ENCODE results near the gene WIPF1.

The WIPF1 gene

GRCh38 chr2:174535083-174535482 lies 62.5 kb downstream of the WIPF1 start:
- DNase-seq, result no peak

GRCh38 chr2:174529916-174530315 lies 67.7 kb downstream of the WIPF1 start:
- DNase-seq, result no peak

DNA sequence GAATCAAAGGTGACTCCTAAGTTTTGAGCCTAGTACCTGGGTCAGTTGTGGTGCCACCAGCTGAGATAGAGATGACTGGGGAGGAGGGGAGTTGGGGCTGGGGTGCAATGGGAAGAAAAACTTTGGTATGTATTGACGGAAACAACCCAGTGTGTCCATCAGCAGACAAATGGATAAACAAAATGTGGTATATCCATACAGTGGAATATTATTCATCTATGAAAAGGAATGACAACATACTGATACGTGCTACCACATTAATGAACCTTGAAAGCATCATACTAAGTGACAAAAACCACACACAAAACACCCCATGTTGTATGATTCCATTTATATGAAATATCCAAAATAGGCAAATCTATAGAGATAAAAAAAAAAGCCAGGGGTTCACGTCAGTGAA lies 69.6 kb downstream of the WIPF1 start:
- no peak for DNase-seq

DNA sequence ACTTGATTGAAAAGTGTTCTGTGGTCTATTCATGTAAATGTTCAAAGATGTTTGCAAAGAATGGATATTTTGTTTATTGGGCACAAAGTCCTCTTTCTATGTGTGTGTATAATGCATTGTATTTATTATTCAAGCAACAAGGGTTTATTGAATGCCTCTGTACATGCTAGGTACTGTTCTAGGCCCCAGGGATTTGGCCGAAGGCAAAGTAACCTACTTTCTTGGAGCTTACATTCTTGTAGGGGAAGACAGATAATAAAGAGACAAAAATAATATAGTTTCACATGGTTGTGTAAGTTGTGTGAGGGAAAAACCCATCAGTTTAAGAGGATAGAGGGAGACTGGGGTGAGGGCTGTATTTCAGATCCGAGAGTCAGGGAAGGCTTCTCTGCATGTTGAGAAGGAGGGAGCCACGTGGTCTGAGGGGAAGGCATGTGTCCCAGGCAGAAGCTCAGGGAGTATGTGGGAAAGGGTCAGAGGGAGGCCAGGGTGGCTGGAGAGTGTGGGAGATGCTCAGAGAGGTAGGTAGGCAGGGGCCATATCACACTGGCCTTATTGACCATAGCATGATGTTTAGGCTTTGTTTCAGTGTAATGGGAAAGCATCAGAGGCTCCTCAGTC lies 70.4 kb downstream of the WIPF1 start:
- DNase-seq, result no peak

DNA sequence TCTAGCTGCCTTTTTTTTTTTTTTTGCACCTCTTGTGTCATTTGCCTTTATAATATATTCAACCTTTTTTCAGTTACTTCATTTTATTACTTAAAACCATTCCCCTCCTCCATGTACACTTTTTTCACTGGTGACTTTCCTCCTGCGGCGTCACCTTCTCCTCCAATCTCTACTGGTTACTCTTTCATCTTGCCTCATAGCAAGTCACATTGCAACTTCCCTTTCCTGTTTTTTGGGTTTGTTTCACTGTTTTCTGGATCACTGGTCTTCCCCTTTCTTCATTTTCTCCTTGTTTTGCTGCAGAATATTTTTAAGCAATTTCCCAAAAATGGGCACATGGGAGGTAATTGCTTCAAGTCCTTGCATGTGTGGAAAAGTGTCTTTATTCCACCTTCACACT lies 73.1 kb downstream of the WIPF1 start:
- DNase-seq, result no peak

DNA sequence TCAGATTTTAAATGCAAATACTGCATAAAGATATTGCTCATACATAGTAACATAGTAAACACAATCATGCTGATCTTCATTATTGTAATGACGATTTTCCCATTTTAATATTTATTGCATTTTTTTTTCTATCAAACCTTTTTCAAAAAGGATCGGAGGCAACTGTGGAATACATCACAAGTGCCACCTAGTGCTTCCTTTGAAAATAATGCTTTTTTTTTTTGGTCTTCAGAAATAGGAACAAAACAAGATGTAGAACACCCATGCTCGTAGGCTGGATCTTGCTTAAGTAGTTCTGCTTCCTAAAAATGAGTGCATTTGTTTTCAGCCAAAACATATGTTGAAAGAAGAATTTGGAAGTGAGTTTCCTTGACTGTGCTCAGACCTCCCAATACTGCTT lies 75.1 kb downstream of the WIPF1 start:
- DNase-seq, result peak; percentile 5

GRCh38 chr2:174518395-174518794 lies 79.2 kb downstream of the WIPF1 start:
- no peak for DNase-seq

- DNase-seq, result no peak
Observed at GRCh38 chr2:174516501-174517378, 80.9 kb downstream of the WIPF1 start.

DNA sequence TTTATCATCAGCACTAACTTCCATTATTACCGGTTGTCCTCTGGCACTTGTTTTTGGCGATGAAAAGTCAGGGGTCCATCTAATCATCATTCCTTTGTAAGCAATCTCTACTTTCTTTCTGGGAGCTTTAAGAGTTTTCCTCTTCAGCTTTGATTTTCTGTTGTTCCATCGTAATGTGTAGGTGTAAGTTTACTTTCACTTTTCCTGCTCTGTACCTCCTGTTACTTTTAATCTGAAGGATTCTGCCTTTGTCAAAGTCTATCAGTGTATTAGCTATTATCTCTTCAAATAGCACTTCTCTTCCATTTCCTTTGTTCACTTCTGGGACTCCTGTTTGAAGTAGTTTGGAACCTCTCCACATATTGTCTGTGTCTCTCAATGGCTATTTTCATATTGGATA lies 85.3 kb downstream of the WIPF1 start:
- DNase-seq, result no peak

- DNase-seq, result no peak
Observed at GRCh38 chr2:174511580-174512260, 85.9 kb downstream of the WIPF1 start.

DNA sequence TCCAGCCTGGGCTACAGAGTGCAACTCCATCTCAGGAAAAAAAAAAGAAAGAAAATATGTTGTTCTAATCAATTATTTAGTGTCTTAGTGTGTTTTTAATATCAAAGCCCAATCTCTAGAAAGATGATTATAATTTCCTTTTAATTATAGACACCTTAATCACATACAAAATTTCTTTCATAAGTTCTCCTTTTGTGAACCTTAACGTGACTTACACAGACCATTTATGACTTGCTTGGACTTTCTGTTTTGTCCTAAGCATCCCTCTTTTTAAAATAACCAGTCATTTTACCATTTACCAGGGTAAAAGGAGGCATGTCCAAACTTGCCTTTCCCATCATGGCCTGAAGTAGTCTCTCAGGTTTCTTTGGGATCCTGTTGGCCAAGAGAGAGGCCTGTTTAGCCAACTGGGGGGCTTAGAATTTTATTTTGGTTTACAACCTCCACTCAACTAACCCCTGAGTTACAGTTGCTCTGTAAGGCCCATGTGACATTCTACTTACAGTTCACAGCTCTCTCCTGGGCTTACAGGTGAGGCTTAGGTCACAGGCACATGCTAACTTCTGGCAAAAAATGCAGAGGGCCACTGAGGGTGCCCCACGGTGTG lies 86.9 kb downstream of the WIPF1 start:
- DNase-seq, result no peak

Measured in fibroblast of upper back skin (primary cell).